GM19351 (cell line): ENCODE results near the gene ARF5.
A peak's percentile ranks its signal among the peaks of the same experiment; 100 is the strongest.
"Not testable (repeated sequence)": the region's sequence is repeated elsewhere in the genome, so short reads cannot be mapped to it uniquely, and the experiment has no call there.

Source experiments
- ATAC-seq: cut with Tn5 transposase; IDR thresholded peaks from one replicate; pipeline ENCODE4 v1.9.1; 2021; ENCODE audit warnings: mild to moderate bottlenecking, moderate library complexity; ENCODE audit not compliant: unreplicated experiment

Gene ARF5

GRCh38 chr7:127588019-127588696 lies at the start of gene ARF5:
ARF5 (plus strand) TSS chr7:127588411; CDS start chr7:127588499, 88 bp downstream.
- peak; percentile 72 for ATAC-seq

- ATAC-seq, result no peak
These were observed 49.1 kb upstream of the ARF5 start for GRCh38 chr7:127539116-127539515.

- not testable (repeated sequence) for ATAC-seq
These were observed 47.8 kb upstream of the ARF5 start for GRCh38 chr7:127540461-127540860.

GRCh38 chr7:127541548-127541947 lies 46.7 kb upstream of the ARF5 start:
- ATAC-seq, result no peak

GRCh38 chr7:127546313-127546712 lies 41.9 kb upstream of the ARF5 start:
- ATAC-seq, result no peak

- peak; percentile 53 for ATAC-seq
These were observed 38.0 kb upstream of the ARF5 start for GRCh38 chr7:127550247-127550646.

- no peak for ATAC-seq
These were observed 36.3 kb upstream of the ARF5 start for GRCh38 chr7:127551941-127552340.

- no peak for ATAC-seq
These were observed 31.8 kb upstream of the ARF5 start for GRCh38 chr7:127556404-127556803.

- ATAC-seq, result no peak
These were observed 30.4 kb upstream of the ARF5 start for GRCh38 chr7:127557803-127558202.

- ATAC-seq, result no peak
These were observed 22.0 kb upstream of the ARF5 start for GRCh38 chr7:127566242-127566641.

- ATAC-seq, result not testable (repeated sequence)
These were observed 20.2 kb upstream of the ARF5 start for GRCh38 chr7:127568034-127568433.

- no peak for ATAC-seq
These were observed 16.3 kb upstream of the ARF5 start for GRCh38 chr7:127571741-127572505.

- ATAC-seq, result no peak
These were observed 10.1 kb upstream of the ARF5 start for GRCh38 chr7:127578036-127578684.

GRCh38 chr7:127578711-127579275 lies 9.4 kb upstream of the ARF5 start:
- ATAC-seq, result no peak

GRCh38 chr7:127580612-127581011 lies 7.6 kb upstream of the ARF5 start:
- ATAC-seq, result no peak

- ATAC-seq, result no peak
These were observed 6.5 kb upstream of the ARF5 start for GRCh38 chr7:127581716-127582115.

- no peak for ATAC-seq
These were observed 5.8 kb upstream of the ARF5 start for GRCh38 chr7:127582361-127582760.

- no peak for ATAC-seq
These were observed 3.6 kb upstream of the ARF5 start for GRCh38 chr7:127584648-127585043.

GRCh38 chr7:127585044-127585953 lies 2.9 kb upstream of the ARF5 start, which contains the start of gene GCC1:
GCC1 (minus strand) TSS chr7:127585596; CDS start chr7:127585182, 414 bp downstream.
- peak; percentile 73 for ATAC-seq

GRCh38 chr7:127586346-127586745 lies 1.9 kb upstream of the ARF5 start:
- ATAC-seq, result no peak
